GM21723 (cell line): ENCODE measurements around the gene COPS8.

Experiments
- ATAC-seq: cut with Tn5 transposase; IDR thresholded peaks from one replicate; pipeline ENCODE4 v1.9.1; 2021; ENCODE audit warnings: mild to moderate bottlenecking, moderate library complexity; ENCODE audit not compliant: unreplicated experiment

The COPS8 gene

DNA sequence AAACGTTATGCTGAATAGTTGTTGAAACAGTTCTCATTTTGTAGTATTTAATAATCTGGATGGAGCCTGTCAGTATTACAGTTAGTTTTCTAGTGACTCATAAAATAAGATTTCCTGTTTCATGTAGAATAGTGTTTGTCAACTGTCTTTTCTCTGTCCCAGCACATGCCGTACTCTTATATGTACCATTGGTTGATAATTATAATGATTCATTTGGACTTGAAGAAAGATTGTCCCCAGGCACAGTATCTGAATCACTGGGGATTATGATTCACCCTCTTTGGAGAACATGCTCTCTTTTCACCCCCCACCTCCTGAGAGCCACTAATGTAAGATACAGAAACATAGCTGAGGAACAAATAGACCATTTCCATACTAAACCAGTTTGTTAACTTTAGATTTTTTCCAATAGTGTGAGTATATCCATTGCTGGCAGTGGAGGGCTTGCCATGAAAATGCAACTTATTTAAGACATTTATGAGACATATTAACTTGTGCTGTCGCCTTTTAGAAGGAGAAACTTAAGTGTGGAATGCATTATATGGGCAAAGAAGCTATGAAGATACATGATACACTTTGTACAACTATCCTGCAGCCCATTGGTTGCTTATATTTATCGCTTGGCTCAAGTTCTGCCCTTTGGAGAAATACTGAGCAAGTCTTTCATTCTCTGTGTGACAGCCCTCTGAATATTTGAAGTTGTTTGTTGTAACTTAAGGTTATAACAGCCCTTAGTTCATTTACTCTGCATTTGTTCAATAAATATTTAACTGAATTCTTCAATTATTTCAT, 12.4 kb downstream of the COPS8 start:
- no peak for ATAC-seq

DNA sequence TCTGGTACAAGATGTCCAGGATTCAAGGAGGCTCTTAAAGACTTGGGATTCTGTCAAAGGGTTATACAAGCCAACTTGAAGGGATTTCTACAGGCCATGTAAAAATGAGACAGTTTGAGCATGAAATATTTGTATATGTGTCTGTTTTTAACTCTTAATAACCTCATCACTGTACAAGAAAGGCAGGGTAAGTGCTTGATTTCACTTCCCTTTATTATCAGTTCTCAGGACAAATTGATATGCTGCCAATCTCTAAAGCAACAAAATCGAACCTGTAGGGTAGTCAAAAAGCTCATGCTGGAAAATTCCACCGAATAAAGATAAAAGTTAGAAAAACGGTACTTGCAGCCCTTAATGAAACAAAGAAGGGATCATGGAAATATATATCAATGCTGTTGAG, 14.1 kb downstream of the COPS8 start:
- ATAC-seq: no peak

DNA sequence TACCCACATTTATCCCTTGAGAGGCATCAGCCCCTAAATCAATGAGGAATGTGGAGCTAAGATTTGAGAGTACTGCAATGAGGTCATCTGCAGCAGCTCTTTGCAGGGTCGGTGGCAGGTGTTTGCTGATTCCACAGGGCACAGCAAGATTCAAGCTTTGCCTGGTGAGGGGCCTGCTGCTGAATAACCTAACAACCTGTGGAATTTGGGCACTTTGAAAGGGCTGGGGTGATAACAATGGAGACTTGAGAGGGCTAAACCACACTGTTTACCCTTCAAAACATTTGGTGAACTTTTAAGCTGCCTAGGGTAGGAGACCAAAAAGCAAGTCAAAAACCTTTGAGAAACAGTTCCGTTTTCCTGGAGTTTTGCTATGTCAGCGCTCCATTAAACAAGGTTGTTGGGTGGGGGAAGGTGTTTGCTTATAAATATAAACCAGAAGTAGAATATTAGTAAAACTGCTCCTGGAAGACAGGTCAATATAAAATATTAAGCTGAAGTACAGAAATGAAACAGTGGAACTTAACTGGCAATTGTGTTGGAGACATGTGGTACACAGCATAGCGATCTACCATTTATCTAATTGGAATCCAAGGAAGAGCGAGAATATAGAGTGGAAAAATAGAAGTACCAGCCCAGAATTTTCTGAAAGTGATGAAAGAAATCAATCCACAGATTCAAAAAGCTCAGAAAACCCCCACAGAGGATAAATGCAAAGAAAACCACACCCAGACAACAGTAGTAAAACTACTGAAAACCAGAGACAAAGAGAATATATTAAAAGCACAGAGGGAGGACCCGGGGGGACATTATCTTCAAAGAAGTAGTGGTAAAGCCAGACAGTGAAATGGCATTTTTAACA, 15.7 kb downstream of the COPS8 start:
- no peak for ATAC-seq

DNA sequence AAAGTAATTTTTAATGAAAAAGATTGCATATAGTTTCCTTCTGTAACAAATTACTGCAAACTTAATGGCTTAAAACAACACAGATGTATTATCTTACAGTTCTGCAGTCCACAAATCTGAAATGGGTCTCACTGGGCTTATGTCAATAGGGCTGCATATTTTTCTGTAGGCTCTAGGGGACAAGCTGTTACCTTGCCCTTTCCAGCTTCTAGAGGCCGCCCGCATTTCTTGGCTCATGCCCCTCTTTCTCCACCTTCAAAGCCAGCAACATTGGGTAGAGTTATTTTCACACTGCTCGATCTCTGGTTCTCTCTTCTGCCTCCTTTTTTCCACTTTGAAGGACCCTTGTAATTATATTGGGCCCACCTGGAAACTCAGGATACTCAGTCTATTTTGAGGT, 16.7 kb downstream of the COPS8 start:
- no peak for ATAC-seq

DNA sequence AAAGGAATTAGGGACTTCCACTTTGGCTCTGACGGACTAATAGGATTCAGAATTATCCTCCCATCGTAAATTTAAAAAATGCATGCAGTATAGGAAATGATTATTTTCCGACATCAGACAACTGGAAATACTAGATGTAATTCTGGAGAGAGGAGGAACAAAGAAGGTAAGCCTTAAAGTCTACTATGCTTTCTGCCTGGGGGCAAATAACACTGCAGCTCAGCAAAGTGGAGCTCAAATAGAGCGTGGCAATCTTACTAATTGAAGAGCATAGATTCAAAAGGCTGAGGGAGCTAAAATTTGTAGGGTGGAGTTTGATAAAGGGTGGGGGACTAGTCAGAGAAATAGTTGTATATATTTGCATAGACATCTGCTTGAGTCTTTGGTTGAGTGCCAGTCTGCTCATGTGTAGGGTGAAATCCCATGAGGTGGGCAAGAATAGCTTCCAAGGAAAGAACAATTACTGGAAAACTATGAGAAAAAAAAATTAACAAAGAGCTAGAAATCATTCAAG, 23.8 kb downstream of the COPS8 start:
- no peak for ATAC-seq

DNA sequence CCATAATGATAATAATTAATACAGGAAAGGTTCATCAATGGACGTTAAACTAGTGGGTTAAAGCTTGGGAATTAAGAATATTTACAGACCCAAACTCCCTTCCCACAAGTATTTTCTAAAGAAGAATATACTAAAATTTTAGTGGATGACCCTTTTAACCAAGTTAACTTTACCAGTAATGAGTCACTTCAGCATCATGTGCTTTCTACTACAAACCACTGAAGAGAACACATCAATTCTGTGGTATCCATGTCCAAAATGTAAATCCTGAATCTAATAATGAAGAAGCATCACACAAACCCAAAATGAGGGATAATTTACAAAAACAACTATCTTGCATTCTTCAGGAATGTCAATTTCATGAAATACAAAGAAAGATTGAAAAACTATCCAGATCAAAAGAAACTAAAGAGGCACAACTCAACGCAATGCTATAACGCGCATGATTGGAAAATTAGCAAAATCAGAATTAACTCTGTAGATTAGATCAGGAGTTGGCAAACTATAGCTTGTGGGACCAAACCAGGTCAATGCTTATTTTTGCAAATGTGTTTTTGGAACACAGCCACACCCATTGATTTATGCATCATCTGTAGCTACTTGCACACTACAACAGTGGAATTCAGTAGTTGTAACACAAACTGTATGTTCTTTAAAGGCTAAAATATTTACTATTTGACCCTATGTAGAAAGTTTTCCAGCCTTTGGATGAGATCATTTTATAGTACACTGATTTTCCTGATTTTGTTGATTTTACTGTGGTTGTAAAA, 27.5 kb downstream of the COPS8 start:
- ATAC-seq: no peak

DNA sequence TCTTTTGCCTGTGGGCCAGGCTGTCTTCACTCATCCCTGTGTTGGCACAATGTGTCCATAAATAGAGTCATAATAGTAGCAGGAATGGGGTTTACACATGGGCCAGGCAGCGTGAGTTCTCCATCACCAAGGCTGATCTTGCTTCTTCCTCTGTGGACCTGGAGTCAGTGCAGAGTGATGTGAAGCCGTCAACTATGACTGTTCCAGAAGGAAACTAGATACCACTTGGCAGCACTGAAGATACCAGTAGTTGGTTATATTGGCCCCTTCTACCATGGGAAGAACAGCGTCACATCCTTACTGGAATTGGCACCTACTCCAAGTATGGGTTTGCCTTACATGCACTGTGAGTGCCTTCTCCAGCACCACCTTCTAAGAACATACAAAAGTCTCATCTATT, 30.2 kb downstream of the COPS8 start:
- ATAC-seq: no peak

DNA sequence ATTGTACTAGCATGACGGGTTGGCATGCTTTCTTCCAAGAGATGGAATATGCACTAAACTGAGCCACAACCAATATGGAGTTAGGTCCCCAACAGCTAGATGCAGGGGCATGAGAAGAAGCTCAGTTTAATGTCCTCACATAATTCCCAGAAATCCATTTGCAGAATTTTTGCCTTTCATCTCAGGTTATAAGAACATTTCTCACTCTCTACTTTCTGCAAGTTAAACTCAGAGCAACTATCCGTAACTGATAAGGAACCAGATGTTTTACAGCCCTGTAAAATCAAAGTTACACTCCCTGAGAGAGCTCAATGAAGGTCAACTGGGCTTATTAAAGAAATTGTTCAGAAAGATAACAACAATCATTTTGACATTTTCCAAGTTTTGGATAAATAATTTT, 30.7 kb downstream of the COPS8 start:
- no peak for ATAC-seq

DNA sequence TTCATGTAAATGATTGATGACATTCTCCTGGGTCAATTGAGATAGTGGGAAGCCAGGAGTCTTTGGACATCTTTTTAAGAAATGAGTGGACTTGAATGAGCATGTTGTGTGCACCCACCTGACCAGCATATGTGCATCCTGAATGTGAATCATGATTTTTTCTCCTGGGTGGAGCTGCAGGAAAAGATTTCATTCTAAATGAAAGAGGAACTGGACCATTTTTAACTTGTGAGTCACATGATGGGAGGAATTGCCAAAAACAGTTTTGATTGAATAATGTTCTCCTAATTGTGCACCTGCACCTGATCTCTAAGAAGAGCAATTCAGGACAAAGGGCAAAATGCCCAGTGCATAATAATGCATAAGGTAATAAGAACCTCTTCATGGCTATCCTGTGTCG, 32.3 kb downstream of the COPS8 start:
- no peak for ATAC-seq

DNA sequence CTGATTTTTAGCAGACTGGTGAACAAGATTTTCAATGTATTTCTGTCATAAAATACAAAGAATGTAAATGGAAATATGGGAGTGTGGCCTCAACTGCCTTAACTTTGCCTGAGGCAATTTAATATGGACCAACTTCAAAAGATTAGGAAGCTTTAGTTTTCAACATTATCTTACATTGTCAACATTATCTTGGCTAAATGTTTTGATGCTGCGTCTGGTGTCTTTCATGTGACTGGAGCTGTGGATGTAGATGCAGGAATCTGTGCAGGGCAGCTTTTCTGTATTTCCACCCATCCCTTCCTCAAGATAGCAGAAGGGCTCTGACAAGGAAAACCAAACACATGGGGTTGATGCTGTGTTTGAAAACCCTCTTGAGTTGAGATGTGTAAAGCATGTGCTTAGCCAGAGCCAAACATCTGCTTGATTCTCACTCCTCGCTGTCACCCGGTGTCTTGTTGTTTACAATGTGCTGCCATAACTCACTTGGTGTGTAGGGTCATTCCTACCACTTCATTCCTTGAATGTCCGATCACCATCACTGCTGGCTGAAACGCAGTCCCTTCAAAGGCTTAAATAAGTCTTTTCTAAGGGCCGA, 33.0 kb downstream of the COPS8 start:
- ATAC-seq: no peak

DNA sequence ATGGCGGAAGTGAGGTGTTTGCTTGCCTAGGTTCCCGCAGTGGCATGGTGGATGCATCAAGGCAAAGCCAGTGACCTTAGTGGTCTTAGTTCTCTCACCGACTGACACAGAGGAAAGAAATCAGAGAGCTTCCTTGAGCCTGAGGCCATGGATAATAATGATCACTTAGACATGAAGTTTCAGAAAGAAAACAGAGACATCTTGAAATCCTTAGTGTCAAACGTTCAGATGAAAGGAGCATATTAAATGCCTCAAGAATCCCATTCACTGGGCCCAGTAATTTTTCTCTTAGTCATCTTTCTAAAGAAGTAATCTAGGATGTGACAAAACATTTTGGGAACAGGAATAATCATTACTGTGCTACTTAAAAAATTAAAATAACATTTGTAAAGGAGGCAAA, 35.2 kb downstream of the COPS8 start:
- no peak for ATAC-seq

DNA sequence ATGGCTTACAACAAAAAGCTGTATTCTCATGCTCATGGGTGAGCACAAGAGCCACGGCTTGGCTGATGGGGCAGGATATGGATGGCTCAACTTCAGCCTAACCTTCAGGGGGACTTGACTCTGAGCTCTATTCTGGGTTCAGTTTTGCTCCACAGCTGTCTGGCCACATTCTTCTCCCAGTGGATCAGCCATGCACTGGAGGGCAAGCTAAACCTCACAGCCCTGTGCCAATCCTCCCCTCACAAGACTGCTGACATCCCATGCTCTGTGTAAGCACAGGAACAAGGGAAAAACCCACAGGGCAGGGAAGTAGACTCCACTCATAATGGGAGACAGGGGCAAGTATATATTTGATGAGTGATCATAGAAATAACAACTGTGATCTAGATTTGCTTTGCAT, 35.6 kb downstream of the COPS8 start:
- no peak for ATAC-seq

DNA sequence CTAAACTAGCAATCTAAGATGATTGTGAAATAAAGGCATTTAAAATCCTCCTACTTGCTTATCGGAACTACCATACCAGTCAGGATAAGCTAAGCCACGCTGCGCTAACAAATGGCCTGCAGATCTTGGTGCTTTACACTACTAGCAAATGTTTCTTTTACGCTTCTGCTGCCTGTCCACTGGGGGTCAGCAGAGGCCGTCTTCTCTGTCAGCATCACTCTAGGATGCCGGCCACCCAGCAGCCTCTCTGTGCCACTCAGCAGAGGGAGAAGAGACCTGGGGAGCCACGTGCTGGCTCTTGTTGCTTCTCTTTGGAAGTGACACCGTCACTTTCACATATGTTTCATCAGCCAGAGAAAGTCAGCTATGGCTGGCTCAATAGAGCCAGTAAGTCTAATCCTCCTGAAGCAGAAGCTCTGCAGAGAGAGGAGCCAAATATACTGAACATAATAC, 36.6 kb downstream of the COPS8 start:
- no peak for ATAC-seq

DNA sequence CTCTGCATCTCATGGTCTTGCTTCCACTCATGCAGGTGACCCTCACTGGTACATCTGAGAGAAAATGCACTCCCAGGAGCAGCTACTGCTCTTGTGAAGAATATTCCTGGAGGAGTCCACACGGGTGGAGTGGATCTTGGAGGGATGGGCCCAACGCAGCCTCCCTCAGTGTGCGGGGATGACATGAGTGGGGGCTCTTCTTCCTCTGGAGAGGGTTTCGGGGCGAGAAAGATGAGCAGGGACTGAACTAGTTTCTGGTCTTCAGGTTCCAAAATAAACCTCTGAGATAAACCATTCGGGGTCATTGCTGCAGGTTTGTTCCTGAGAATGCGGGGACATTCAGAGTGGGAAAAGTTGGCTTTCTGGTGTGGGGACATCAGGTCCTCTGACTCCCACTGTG, 39.1 kb downstream of the COPS8 start:
- ATAC-seq: no peak

DNA sequence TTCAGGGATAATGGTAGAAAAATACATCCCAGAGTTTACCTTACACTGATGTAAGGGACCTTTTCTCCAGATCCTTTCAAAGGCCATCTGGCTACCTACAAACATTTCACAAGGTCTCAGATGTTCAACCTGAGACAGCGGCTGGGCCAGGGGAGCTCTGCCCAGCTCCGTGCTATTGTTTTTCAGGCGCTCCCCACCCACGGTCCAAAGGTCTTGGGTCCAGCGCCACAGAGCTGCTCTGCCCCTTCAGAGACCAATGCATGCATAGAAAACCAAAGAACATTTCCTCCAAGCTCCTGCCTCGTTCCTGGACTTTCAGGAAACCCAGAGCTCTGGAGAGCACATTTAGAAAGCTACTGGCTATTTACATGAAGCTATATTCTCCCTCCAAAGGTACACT, 40.3 kb downstream of the COPS8 start:
- no peak for ATAC-seq

DNA sequence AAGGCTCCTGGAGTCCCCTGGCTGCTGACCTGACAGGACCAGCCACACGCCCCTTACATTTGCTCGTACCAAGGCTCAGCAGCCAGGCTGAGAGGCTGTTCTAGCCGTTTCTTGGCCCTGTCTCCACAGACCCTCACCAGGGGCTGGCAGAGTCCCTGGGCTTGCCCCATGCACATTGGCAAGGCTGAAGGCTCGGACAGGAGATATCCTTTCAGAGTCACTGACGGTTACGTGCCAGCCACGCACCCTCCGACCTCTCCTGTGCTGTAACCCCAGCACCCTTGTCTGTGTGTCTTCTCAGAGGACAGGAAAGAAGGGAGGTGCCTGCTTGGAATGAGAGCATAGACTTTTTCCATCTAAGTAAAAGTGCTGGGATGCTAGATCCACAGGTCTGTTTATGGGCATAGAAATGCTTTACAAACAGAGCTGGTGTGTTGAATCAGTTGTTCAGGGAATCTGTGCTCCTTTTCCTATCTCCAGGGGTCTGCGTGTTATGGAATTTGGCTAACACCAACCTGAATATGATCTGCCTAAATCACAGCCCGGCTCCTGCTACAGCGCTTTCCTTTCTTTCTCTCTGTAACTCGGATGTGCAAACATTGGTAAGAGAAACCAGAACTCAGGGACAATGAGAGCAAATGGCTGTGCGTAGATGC, 41.0 kb downstream of the COPS8 start:
- ATAC-seq: no peak

DNA sequence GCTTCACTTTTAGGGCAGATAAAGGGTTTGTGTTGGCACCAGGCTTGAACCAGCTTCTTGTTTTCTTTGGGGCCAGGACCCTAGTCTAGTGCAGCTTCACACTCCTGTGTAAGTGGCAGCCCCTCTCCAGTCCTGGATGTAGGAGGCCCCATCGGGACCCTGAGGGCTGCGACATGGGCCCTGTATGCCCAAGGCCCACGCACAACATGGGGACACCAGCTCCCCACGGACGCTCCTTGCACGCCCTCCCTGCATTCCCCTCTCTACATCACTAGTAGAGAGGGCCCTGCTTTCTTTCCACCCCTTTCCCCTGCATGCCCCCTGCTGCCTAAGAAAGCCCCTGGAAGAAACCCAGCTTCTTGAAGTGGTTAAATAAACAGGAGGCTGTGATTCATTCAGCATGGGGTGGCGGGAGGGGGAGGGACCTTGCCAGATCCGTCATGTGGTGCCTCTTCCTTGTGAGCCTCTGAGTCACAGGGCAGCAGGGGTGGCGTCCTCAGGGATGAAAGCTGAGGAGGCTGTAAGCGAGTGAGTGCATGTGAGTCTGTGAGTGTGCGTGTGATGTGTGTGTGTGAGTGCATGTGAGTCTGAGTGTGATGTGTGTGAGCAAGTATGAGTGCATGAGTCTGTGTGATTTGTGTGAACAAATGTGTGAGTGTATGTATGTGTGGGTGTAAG, 42.5 kb downstream of the COPS8 start:
- ATAC-seq: no peak

DNA sequence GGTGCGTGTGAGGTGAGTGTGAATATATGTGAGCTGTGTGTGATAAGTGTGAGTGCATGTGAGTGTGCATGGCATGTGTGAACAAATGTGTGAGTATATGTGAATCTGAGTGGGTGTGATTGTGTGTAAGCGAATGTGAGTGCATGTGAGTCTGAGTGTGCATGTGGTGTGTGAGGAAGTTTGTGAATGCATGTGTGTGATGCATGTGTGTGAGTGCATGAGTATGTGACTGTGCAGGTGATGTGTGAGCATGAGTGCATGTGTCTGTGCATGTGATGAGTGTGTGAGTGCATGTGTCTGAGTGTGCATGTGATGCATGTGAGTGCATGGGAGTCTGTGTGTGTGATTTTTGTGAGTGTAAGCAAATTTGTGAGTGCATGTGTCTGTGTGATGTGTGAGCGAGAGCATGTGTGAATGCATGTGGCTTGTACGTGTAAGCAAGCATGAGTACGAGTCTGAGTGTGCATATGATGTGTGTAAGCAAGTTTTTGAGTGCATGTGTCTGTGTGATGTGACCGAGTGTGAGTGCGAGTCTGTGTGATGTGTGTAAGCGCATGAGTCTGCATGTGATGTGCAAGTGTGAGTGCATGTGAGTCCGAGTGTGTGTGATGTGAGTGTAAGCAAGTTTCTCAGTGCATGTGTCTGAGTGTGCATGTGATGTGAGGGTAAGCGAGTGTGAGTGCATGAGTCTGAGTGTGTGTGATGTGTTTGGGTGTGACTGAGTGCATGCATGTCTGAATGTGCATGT, 43.3 kb downstream of the COPS8 start:
- no peak for ATAC-seq

DNA sequence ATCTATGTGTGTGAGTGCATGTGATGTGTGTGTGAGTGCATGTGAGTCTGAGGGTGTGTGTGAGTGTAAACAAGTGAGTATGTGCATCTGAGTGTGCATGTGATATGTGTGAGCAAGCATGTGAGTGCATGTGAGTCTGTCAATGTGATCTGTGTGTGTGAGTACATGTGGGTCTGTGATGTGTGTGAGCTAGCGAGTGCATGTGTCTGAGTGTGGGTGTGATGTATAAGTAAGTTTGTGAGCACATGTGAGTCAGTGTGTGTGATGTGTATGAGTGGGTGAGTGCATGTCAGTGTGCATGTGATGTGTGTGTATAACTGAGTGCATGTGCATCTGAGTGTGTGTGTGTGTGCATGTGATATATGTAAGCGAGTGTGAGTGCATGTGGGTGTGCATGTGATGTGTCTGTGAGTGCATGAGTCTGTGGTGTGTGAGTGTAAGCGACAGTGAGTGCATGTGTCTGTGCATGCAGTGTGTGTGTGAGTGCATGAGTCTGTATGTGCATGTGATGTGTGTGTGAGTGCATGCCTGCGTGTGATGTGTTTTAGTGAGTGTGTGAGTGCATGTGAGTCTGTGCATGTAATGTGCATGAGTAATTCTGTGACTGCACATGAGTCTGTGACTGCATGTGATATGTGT, 44.1 kb downstream of the COPS8 start:
- ATAC-seq: no peak
